ENCODE results near the gene PMFBP1. TPM values are rescaled to one million over a fixed set of nuclear protein-coding genes. Genes with fewer than 3 reads are reported as not detected.

PMFBP1 gene
- total and polyA plus RNA-seq, 2 experiments from 2014 or later = 2.6 to 3.3 TPM

GRCh38 chr16:72108353-72109102 is 63.4 kb downstream of the PMFBP1 start (continued):
- TF ChIP-seq, protein P1, sequence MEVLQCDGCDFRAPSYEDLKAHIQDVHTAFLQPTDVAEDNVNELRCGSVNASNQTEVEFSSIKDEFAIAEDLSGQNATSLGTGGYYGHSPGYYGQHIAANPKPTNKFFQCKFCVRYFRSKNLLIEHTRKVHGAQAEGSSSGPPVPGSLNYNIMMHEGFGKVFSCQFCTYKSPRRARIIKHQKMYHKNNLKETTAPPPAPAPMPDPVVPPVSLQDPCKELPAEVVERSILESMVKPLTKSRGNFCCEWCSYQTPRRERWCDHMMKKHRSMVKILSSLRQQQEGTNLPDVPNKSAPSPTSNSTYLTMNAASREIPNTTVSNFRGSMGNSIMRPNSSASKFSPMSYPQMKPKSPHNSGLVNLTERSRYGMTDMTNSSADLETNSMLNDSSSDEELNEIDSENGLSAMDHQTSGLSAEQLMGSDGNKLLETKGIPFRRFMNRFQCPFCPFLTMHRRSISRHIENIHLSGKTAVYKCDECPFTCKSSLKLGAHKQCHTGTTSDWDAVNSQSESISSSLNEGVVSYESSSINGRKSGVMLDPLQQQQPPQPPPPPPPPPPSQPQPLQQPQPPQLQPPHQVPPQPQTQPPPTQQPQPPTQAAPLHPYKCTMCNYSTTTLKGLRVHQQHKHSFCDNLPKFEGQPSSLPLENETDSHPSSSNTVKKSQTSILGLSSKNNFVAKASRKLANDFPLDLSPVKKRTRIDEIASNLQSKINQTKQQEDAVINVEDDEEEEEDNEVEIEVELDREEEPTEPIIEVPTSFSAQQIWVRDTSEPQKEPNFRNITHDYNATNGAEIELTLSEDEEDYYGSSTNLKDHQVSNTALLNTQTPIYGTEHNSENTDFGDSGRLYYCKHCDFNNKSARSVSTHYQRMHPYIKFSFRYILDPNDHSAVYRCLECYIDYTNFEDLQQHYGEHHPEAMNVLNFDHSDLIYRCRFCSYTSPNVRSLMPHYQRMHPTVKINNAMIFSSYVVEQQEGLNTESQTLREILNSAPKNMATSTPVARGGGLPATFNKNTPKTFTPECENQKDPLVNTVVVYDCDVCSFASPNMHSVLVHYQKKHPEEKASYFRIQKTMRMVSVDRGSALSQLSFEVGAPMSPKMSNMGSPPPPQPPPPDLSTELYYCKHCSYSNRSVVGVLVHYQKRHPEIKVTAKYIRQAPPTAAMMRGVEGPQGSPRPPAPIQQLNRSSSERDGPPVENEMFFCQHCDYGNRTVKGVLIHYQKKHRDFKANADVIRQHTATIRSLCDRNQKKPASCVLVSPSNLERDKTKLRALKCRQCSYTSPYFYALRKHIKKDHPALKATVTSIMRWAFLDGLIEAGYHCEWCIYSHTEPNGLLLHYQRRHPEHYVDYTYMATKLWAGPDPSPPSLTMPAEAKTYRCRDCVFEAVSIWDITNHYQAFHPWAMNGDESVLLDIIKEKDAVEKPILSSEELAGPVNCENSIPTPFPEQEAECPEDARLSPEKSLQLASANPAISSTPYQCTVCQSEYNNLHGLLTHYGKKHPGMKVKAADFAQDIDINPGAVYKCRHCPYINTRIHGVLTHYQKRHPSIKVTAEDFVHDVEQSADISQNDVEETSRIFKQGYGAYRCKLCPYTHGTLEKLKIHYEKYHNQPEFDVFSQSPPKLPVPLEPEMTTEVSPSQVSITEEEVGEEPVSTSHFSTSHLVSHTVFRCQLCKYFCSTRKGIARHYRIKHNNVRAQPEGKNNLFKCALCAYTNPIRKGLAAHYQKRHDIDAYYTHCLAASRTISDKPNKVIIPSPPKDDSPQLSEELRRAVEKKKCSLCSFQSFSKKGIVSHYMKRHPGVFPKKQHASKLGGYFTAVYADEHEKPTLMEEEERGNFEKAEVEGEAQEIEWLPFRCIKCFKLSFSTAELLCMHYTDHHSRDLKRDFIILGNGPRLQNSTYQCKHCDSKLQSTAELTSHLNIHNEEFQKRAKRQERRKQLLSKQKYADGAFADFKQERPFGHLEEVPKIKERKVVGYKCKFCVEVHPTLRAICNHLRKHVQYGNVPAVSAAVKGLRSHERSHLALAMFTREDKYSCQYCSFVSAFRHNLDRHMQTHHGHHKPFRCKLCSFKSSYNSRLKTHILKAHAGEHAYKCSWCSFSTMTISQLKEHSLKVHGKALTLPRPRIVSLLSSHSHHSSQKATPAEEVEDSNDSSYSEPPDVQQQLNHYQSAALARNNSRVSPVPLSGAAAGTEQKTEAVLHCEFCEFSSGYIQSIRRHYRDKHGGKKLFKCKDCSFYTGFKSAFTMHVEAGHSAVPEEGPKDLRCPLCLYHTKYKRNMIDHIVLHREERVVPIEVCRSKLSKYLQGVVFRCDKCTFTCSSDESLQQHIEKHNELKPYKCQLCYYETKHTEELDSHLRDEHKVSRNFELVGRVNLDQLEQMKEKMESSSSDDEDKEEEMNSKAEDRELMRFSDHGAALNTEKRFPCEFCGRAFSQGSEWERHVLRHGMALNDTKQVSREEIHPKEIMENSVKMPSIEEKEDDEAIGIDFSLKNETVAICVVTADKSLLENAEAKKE (CRISPR knock-in tag; IDR thresholded peaks at IDR 0.05) = no peak
- TF ChIP-seq EZH2phosphoT487 (IDR thresholded peaks at IDR 0.05; ENCODE audit: unreplicated experiment) = no peak

- Histone ChIP-seq H3K27ac (ENCODE audit: low read depth) (no peak overlapping the region), H3K27me3 (ENCODE audit: insufficient read depth) (no peaks in the 10 kb centered on the region), H4K20me1 (replicated peaks; ENCODE audit: insufficient read depth) (no peaks in the 10 kb centered on the region; the same call in 1 of the 2 replicates), H3K36me3 (ENCODE audit: insufficient read depth) (peaks cover 42% of the 10 kb centered on the region), H3F3A (replicated peaks; ENCODE audit: low read depth) (no peaks in the 10 kb centered on the region), H3K4me2 (no peak overlapping the region), H3K9me2 (ENCODE audit: insufficient read depth) (no peaks in the 10 kb centered on the region), H2AFZ (no peak overlapping the region), H3K79me2 (replicated peaks; ENCODE audit: insufficient read depth) (no peaks in the 10 kb centered on the region), H3K4me1 (ENCODE audit: insufficient read depth) (no peaks in the 10 kb centered on the region), H3K4me3 (no peak overlapping the region)
- TF ChIP-seq NANOG (IDR thresholded peaks at IDR 0.05; ENCODE audit: borderline replicate concordance) (no peak), ZNF114 (CRISPR knock-in tag; IDR thresholded peaks at IDR 0.05) (no peak), JUNB (IDR thresholded peaks at IDR 0.05; ENCODE audit: unreplicated experiment) (no peak)
- H3K9me3 Mint-ChIP-seq = no peaks in the 10 kb centered on the region
- no peaks in the 10 kb centered on the region for H3K4me1 Mint-ChIP-seq
- H3K27ac Mint-ChIP-seq = no peak overlapping the region
- no peak for ATAC-seq
- H3K4me3 Mint-ChIP-seq = no peak overlapping the region
- peaks cover 97% of the 10 kb centered on the region for H3K36me3 Mint-ChIP-seq (ENCODE audit: low read depth)
- no peak for DNase-seq (ENCODE audit: low spot score)
- peaks cover 2% of the 10 kb centered on the region for H3K27me3 Mint-ChIP-seq (ENCODE audit: insufficient read depth, low read depth, poor library complexity)
Measured at GRCh38 chr16:72107371-72107770, 64.6 kb downstream of the PMFBP1 start.
